Skeletal muscle satellite cell (primary cell): ENCODE data around the gene RIPPLY2.

Experiments used
- H3K27me3 ChIP-seq: 2 replicates; pipeline ENCODE4 v1.7.0; 2013; ENCODE audit warnings: low read length; ENCODE audit not compliant: control insufficient read depth, insufficient read depth
- H3K36me3 ChIP-seq: 2 replicates; pipeline ENCODE4 v1.7.0; 2013; ENCODE audit warnings: mild to moderate bottlenecking, control low read depth, low read length; ENCODE audit not compliant: insufficient read depth
- H3K4me1 ChIP-seq: 2 replicates; pipeline ENCODE4 v1.7.0; 2013; ENCODE audit warnings: low read length; ENCODE audit not compliant: control insufficient read depth, insufficient read depth
- H3K4me2 ChIP-seq: 2 replicates; pipeline ENCODE4 v1.7.0; 2013; ENCODE audit warnings: mild to moderate bottlenecking, low read length
- H3K4me3 ChIP-seq: 2 replicates; pipeline ENCODE4 v1.7.0; 2013; ENCODE audit warnings: low read length
- H3K9ac ChIP-seq: 2 replicates; pipeline ENCODE4 v1.7.0; 2013; ENCODE audit warnings: mild to moderate bottlenecking, low read depth, low read length, moderate library complexity
- H3K9me3 ChIP-seq: replicated peaks from 2 replicates; pipeline ENCODE4 v1.7.0; 2013; ENCODE audit warnings: mild to moderate bottlenecking, control low read depth, low read length

RIPPLY2 gene

DNA sequence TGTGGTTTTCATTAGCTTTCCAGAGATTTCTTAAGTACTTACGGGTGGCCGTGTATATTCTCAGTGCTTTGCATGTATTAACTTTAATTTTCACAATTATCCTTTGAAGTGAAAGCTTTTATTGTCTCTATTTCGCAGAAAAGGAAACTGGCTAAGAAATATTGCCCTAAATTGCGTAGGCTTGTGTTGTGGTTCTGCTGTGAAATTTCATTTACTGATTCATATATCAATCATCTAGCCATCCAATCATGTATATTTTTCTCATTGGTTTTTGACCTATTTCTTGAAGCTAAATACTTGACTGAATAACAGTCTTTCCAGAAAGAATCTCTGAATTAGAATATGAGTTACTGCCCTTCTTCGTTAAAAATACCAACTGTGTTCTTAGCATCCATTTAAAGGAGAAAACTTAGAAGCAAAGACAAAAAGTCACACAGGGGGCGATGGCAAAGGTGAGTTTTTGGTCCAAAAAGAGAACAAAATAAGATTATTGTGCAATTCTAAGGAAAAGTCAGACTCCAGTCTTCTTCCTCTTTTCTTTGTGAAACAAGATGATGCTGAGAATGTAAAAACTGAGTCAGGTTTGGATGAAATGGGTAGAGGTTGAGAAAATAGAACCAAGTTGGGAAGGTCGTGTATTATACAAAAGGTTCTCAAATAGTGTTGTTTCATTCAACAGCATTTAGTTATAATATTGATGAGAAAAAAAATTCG is 7.8 kb downstream of the RIPPLY2 start:
- peak overlapping the region; percentile 80 for H3K4me3 ChIP-seq
- peak overlapping the region; percentile 79 for H3K4me2 ChIP-seq
- peaks cover 3% of the 10 kb centered on the region for H3K27me3 ChIP-seq
- H3K36me3 ChIP-seq = no peaks in the 10 kb centered on the region
- no peak overlapping the region for H3K9ac ChIP-seq
- H3K9me3 ChIP-seq = no peaks in the 10 kb centered on the region
- peaks cover 18% of the 10 kb centered on the region for H3K4me1 ChIP-seq

DNA sequence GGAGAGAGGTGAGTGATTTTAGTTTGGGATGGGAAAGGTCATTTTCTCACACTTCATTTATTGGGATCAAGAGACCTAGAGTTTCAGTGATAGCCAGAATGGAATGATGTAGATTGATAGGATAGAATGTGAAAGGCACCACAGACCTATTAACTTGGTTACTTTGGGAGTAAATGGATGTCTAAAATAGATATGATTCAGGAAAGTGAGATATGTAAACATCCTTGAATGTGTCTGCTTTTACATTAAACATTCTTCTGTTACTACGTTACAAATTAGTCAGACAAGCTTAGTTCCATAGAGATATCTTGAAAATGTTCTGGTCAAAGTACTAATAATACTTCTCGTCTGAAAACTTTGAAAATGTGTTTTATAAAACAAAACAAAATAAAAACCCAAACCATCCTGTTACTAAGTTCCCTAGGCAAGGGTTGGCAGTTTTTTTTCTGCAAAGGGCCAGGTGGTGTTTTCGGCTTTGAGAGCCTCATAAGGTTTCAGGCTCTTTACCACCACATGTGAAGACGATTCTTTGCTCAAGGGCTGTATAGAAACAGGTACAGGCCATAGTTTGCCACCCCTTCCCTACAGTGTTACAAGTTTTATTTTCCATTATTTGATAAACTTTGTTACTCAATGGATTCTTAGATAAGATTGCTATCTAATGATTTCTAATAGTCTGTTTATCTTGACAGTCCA is 9.8 kb downstream of the RIPPLY2 start:
- Histone ChIP-seq H3K36me3 (no peaks in the 10 kb centered on the region), H3K4me3 (no peak overlapping the region)

GRCh38 chr6:83867043-83867442 is 13.9 kb downstream of the RIPPLY2 start:
- Histone ChIP-seq H3K4me2 (peak overlapping the region; percentile 2), H3K4me1 (peaks cover 30% of the 10 kb centered on the region), H3K36me3 (peaks cover 3% of the 10 kb centered on the region), H3K9me3 (no peaks in the 10 kb centered on the region), H3K27me3 (no peaks in the 10 kb centered on the region), H3K9ac (peak overlapping the region; percentile 56), H3K4me3 (no peak overlapping the region)

More for the DNA sequence above, 9.8 kb downstream of the RIPPLY2 start:
- Histone ChIP-seq H3K4me2 (no peak overlapping the region), H3K9ac (no peak overlapping the region), H3K4me1 (peaks cover 29% of the 10 kb centered on the region), H3K9me3 (no peaks in the 10 kb centered on the region), H3K27me3 (no peaks in the 10 kb centered on the region)

DNA sequence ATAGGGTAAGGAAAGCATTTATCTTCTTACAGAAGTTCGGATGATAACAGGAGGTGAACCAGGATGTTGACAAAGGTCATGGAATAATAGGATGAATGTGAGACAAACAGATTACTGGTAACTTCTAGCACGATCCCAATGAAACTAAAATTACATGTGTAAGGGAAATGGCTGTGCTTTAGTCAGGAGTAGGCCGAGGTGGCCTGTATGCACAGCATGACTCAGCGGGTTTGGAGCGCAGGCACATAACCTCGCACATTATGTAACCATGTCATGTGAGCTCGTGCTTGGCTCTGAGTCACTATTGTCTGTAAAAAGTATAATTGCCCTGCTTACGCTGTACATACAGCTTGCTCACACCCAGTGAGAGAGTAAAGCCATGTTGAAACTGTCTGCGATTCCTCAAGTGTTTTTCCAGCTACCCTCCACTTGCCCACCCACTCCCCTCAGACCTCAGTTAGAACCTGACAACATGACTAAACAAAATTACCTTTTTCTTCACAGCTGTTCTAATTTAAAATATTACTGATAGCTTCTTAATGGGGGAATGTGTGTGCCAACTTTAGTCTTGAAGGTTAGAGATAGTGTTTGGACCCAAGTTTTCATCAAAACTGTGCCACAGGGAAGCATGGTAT is 14.5 kb downstream of the RIPPLY2 start:
- H3K9me3 ChIP-seq = no peaks in the 10 kb centered on the region
- H3K9ac ChIP-seq = peak overlapping the region; percentile 56
- peak overlapping the region; percentile 27 for H3K4me2 ChIP-seq
- H3K4me1 ChIP-seq = peaks cover 28% of the 10 kb centered on the region
- no peak overlapping the region for H3K4me3 ChIP-seq
- no peaks in the 10 kb centered on the region for H3K27me3 ChIP-seq
- H3K36me3 ChIP-seq = peaks cover 3% of the 10 kb centered on the region

- Histone ChIP-seq H3K9ac (peak overlapping the region; percentile 52), H3K27me3 (no peaks in the 10 kb centered on the region), H3K36me3 (peaks cover 3% of the 10 kb centered on the region), H3K4me3 (peak overlapping the region; percentile 11), H3K4me2 (peak overlapping the region; percentile 27), H3K4me1 (peaks cover 27% of the 10 kb centered on the region), H3K9me3 (no peaks in the 10 kb centered on the region)
Measured at GRCh38 chr6:83868639-83869038, 15.5 kb downstream of the RIPPLY2 start.

GRCh38 chr6:83870649-83871048 is 17.5 kb downstream of the RIPPLY2 start:
- no peaks in the 10 kb centered on the region for H3K9me3 ChIP-seq
- peaks cover 27% of the 10 kb centered on the region for H3K4me1 ChIP-seq
- no peak overlapping the region for H3K4me2 ChIP-seq

DNA sequence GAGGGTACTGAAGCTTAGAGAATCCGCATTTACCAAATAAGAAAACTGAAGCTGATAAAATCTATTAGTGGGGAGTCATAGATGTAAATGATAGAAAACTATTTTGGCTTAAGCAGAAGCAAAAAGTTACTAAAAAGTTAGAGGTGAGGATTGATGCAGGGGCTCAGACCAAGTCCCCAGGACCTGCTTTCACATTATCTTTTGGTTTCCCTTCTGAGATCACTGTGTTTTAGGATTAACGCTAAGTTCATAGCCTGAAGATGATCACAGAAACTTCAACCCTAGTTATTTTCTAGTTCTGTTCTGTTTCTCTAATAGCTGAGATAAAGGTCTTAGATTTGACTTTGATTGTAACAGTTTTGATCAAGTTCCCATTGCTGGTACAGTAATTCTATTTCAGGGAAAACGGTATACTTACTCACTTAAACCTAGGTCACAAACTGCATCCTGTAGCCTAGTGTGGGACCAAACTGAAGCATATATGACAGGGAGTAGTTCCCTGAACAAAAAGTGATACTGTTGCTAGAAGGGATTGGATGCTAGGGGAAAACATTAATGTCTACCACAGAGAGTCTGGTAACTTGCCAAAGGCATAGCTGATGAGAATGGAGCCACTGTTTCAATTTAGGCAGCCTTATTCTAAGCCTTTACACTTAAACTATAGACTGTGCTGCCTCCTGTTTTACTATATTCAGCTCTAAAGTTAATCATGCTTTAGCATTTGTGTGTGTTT is 19.4 kb downstream of the RIPPLY2 start:
- no peaks in the 10 kb centered on the region for H3K9me3 ChIP-seq
- no peak overlapping the region for H3K4me2 ChIP-seq
- H3K9ac ChIP-seq = no peak overlapping the region

More at GRCh38 chr6:83870649-83871048, 17.5 kb downstream of the RIPPLY2 start:
- H3K4me3 ChIP-seq = no peak overlapping the region
- peaks cover 3% of the 10 kb centered on the region for H3K36me3 ChIP-seq
- H3K9ac ChIP-seq = no peak overlapping the region
- H3K27me3 ChIP-seq = no peaks in the 10 kb centered on the region

DNA sequence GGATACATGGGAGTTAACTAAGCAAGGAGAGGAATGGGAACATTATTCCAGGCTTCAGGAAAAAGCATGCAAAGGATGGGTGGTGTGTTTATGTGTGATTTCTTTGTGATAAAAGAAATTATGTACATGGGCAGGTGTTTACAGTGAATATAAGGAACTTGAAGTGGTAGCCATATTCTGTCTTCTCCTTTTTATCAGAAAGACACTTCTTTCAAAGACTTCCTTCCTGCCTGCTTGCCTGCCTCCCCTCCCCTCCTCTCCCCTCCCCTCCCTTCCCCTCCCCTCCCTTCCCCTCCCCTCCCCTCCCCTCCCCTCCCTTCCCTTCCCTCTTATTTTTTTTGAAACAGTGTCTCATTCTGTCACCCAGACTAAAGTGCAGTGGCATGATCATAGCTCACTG is 20.7 kb downstream of the RIPPLY2 start:
- H3K4me1 ChIP-seq = peaks cover 7% of the 10 kb centered on the region
- H3K9ac ChIP-seq = no peak overlapping the region
- no peaks in the 10 kb centered on the region for H3K9me3 ChIP-seq
- H3K4me3 ChIP-seq = no peak overlapping the region
- no peaks in the 10 kb centered on the region for H3K27me3 ChIP-seq
- H3K36me3 ChIP-seq = peaks cover 3% of the 10 kb centered on the region
- no peak overlapping the region for H3K4me2 ChIP-seq

More for the DNA sequence above, 19.4 kb downstream of the RIPPLY2 start:
- no peak overlapping the region for H3K4me3 ChIP-seq
- peaks cover 19% of the 10 kb centered on the region for H3K4me1 ChIP-seq
- peaks cover 3% of the 10 kb centered on the region for H3K36me3 ChIP-seq
- H3K27me3 ChIP-seq = no peaks in the 10 kb centered on the region

DNA sequence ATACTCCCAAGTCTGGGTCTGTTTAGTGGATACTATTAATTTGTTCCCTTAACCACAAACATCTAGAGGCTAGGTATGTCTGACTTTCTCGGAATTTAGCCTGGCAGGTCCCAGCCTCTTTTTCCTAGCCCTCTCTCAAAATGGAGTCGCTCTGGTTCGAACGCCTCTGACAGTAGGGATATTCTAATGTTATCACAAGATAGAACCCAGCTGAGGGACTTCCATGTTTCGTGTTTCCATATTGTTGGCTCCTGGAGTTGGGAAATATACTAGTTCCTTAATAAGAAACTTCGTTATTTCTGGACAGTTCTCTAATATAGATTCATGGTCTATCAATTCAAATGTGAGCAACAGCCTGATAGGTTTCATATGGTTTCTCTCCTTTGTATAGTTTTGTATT is 22.7 kb downstream of the RIPPLY2 start:
- Histone ChIP-seq H3K36me3 (no peaks in the 10 kb centered on the region), H3K9me3 (no peaks in the 10 kb centered on the region), H3K4me3 (no peak overlapping the region), H3K4me2 (no peak overlapping the region), H3K4me1 (peaks cover 7% of the 10 kb centered on the region), H3K9ac (no peak overlapping the region), H3K27me3 (no peaks in the 10 kb centered on the region)

- no peaks in the 10 kb centered on the region for H3K9me3 ChIP-seq
- no peaks in the 10 kb centered on the region for H3K27me3 ChIP-seq
- H3K36me3 ChIP-seq = no peaks in the 10 kb centered on the region
- no peak overlapping the region for H3K4me2 ChIP-seq
- peaks cover 17% of the 10 kb centered on the region for H3K4me1 ChIP-seq
- H3K9ac ChIP-seq = no peak overlapping the region
- no peak overlapping the region for H3K4me3 ChIP-seq
Measured at GRCh38 chr6:83878902-83879644, 25.9 kb downstream of the RIPPLY2 start.
